GM11168 (cell line): ENCODE results near the gene BMP8A.
"Not testable (repeated sequence)": the region's sequence is repeated elsewhere in the genome, so short reads cannot be mapped to it uniquely, and the experiment has no call there.

Source experiments
- in situ Hi-C: fragments of 300-500 bp; cut with MboI; formaldehyde crosslinking; loops from one replicate; pipeline ENCODE4 v1.12.0; 2022; ENCODE audit warnings: low sequenced_read_pairs; ENCODE audit not compliant: unreplicated experiment

BMP8A gene

DNA sequence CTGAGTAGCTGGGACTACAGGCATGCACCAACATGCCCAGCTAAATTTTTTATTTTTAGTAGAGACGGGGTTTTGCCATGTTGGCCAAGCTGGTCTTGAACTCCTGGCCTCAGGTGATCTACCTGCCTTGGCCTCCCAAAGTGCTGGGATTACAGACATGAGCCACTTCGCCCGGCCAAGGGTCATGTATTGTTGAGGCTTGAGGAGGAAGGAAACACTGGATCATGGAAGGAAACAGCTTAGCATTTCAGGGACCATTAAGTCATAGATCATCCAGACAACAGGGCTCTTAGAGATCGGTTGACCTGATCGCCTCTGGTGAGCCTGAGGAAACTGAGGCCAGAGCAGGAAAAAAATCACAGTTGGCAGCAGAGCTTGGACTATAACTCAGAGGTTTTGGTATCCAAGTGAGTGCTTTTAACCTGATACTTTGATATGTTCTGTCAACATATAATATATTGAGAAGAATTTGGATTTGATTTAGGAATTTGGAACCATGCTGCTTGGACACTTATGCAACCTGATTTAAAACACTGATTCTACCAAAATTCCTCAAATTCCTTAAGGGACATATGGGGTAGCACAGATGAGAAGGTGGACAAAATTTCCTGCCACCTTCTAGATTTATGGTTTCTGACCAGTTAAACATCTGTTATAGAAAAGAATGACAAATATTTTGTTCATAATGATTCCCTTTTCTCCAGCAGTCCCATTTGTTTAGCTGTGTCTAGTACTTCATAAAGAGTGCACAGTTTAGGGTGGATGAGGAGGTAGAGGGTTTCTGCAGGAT is 13.1 kb upstream of the BMP8A start:
- in situ Hi-C loops, result no loop called here

DNA sequence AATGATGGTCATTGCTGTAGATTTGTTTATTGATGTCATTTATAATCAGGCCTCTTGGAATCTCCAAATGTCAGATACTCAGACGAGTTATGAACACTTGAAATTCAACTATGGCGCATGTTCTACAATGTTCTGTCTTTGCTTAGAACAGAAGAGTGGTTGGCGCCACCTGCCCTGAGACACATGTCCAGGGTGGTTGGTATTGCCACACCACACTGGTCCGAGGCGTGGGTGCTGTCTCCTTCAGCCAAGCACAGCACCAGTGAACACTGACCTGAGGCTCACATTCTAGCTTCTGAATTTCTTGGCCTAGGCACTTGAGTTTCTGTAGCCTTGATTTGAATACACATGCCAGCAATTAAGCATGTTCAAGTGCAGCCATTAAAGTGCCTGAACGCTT is 10.1 kb upstream of the BMP8A start:
- in situ Hi-C loops, result no loop called here

DNA sequence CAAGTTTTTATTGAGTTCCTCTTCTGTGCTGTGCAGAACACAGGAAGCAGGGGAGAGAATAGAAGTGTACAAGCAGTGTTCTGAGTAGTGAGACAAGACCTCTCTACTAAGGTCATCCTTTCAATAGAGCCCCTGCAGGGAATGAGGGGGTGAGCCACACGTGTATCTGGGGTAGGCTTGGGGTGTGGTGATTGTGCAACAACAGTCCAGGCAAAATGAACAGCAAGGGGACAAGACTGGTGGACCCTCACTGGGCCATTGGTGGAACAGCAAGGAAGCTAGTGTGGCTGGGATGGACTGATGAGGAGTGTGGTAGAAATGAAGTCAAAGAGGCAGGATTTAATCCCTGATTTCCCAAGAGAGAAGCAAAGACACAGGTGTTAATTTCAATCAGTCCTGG is 8.2 kb upstream of the BMP8A start:
- in situ Hi-C loops, result no loop called here

DNA sequence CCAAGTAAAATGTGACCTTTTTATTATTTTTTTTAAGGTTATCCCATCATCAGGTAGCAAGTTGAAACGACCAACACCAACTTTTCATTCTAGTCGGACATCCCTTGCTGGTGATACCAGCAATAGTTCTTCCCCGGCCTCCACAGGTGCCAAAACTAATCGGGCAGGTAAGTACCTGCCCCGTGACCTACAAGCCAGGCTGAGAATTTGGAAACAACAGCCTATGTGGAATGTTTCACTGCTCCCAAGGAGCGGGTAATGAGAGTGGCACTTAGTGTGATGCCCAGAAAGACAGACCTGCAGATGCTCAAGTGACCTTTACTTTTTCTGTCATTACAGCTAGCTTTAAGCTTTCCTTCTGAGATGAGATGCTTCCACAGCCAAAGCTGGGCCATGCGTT is 6.9 kb upstream of the BMP8A start:
- in situ Hi-C loops, result no loop called here

DNA sequence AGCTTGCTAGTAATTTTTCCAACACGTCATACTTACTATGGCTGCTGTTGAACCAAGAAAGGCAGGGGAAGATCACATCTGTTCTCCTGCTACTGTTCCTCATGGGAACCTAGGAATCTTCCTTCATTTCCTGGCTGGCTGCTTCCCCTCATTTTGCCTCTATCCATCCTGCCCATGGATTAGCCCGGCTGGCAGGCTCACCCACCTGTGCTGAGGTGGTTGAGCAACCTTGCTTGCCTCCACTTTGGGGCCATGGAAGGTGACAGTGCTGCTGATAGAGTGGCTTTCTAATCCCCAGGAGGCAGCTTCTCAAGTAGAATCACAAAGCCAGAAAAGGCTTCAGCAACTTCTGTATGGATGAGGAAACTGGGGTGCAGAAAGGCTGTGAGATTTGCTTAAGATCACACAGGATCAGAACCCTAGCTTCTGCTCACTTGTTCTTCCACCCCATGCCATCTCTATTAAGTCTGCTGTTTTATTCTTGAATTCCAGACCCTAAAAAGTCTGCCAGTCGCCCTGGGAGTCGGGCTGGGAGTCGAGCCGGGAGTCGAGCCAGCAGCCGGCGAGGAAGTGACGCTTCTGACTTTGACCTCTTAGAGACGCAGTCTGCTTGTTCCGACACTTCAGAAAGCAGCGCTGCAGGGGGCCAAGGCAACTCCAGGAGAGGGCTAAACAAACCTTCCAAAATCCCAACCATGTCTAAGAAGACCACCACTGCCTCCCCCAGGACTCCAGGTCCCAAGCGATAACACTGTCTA is 6.2 kb upstream of the BMP8A start:
- in situ Hi-C loops, result no loop called here

DNA sequence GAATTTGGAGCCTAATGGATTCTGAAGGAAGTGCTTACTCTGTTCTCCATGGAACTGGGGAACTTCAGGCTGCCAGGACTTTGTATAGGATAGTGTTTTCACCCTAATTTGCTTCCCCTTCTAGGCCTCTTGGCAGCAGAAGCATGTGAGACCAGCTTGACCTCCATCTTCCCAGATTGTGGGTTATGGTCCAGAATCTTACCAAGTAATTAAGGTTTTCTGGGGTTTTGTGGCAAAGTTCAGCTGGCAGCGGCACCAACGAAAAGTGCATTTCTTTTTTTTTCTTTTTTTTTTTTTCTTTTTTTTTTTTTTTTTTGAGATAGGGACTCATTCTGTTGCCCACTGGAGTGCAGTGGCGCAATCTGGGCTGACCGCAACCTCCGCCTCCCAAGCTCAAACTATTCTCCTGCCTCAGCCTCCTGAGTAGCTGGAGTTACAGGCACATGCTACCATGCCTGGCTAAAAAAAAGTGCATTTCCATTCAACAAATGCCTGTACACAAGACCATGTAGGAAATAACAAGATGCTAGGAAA is 3.4 kb upstream of the BMP8A start:
- in situ Hi-C loops, result no loop called here

DNA sequence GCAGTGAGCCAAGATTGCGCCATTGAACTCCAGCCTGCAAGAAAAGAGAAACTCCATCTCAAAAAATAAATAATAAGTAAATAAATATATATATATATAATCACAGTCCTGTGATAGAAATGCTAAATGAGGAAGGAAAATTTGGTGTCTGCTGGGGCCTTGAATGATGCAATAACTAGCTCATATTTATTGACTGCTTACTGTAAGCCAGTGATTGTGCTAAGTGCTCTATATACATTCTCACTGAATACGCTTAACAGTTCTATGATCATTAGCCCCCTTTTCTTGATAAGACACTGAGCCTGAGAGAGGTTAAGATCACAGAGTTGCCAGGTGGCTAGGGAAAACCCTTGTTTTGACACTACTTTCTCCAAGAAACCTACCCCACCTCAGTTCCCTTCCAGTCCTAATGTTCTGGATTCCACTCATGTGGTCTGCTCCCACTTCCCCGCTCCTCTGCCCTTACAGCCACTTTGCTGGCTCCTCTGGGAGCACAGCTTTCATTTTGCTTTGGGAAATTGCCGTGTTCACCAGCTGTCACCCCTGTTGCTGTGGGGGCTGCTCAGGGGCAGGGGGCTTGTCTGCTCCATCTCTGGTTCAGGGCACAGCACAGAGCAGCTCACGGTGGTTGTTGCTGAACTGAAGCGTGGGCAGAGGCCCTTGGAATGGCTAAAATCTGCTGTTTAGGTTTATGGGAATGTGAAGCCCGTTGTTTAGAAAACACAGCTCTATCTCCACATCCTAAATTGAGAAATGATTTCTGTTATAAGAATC is 2.5 kb upstream of the BMP8A start:
- in situ Hi-C loops, result no loop called here

DNA sequence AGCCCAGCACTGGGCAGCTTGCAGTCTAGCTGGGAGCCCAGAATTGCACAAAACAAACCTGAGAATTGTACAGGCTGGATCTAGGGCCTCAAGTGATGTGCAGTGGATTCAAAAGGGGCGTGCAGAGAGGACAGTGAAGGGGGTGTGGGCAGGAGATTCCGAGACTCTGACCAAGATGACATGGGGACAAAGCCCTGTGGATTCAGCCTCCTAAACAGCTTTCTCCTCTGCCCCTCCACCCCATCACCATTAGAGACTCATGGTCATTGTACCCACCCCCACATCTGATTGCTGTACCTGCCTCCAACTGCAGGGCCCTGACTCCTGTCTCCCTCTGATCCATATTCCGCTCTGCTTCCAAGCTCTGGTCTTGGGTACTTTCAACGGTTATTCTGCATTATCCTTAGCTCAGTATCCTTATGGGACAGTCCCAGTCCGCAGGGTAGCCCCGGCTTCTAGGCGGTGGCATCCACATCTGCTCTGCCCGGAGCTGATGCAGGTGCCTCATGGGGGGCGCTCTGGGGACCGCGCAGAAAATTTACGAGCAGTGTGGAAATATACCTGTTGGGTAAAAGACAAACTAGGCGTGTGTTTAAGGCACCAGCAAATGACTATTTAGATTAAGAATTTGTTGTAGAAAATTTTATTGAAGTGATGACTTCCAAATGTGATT is 1.7 kb upstream of the BMP8A start:
- in situ Hi-C loops, result no loop called here

DNA sequence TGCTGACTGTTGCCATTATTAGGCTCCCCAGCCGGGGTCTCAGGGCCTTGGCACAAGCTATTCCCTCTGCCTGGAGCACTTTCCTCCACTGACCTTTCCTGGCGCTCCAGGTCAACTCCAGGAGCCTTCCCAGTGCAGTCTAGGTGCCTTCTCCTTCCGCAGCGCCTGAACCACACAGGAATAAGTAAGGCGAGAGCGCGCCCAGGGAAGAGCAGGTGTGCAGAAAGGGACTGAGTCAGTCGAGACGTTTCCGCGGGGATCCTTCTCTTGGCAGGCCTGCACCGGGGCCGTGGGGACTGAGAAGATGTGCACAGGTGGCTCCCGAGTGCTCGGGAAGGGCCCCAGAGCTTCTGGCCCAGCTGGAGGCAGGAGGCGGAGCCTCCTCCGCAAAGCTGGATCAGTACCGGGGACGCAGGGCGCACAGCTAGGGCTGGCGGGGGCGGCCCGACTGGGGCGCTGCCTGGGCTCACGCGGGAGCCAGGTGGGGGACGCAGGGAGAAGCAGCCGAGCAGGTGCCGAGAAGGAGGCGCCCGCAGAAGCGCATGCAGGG is 765 bp upstream of the BMP8A start:
- in situ Hi-C loops, result no loop called here

DNA sequence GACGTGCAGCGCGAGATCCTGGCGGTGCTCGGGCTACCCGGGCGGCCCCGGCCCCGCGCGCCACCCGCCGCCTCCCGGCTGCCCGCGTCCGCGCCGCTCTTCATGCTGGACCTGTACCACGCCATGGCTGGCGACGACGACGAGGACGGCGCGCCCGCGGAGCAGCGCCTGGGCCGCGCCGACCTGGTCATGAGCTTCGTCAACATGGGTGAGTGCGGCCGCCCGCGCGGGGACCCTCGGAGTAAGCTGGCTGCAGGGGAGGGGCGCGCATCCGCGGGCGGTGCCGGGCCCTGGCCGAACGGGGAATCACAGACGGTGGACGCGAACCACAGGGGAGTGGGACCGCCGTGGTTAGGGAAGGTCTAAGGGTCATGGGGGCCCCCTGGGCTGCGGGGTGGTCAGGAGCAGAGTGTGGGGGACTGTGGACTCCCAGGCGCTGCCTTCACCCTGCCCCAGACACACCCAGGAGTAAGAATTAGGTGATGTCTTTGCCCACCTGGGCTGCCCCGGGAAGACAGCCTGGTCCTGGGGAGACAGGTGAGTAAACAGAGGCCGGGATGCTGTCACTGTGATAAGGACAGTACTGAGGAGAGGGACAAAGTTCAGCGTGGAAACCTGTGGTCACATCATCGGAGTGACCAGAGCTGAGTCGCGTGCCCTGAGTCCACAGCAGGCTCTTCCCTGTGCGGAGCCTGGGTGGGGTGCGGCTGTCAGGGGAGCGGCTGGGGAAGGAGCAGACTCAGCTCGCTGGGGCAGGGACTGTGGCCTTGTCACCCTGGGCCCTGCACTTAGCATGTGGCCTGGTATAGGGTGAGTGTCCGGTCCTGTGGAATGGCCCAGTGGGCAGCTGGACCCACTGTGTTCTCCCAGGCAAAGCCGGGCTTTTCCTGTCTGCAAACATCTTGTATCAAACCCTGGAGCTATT is 944 bp downstream of the BMP8A start:
- in situ Hi-C loops, result not testable (repeated sequence)

DNA sequence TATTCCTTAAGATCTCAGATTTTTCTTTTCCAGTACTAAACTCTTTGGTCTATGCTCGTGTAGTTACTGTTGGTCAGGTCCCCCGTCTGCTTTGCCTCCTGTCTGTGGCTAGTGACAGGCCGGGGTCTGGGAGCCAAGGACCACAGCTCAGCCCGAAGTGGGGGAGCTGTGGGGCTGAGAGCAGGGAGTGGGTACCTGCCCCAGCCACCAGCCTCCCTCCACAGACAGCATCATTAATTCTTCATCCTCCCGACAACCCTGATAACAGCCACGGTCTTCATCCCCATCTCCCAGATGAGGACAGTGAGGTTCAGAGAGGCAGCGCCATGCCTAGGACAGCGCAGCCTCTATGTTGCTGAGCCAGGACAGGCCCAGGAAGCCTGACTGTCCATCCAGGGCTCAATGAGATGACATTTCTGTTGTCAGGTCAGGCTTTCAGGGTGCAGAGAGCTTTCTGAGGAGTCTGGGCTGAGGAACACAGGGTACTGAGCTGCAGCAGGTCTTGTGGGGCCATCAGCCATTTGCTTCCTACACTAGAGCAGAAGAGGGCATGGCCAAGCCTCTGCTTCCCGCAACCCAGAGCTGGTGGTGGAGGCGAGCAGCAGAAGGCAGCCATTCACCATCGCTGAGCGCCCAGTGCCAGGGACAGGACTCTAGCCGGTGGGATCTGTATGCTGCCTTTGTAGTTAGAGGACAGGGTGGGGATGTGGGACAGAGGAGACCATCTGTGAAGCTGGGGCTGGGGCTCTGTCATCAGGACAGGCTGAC is 1.8 kb downstream of the BMP8A start:
- in situ Hi-C loops, result not testable (repeated sequence)

DNA sequence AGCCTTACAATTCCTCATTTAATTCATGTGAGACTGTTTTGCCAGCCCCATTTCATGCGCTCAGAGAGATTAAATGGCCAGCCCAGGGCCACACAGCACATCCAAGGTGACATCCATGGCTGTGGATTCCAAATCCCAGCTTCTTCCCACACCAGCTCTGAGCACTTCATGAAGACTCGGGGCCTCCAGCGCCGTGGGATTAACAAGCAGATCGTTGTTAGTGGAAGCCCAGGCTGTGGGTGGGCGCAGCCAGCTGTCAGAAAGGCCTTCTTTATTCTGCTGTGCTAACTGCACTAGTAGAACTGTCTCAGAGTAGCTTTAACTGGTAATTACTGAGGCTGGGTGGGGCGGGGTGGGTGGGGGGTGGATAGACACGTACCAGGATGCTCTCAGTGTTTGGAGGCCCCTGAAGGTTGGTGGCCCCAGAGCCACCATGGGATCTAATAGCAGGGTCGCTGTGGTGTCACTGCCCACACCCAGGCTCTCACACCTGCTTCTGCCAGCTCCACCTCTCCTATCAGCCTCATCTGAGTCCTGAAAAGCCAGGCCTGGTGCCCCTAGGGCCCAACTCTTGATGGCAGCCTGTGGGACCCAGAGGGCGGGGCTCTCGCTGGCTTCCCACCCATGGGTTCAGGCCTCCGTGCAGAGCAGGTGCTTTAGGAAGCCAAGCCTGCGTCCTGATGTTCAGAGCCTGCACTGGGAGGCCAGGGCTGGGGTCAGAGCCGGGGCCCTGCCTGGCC is 3.4 kb downstream of the BMP8A start:
- in situ Hi-C loops, result loop anchor here (5.0 kb wide), 1 partner anchor 292 kb away; the partner anchor contains the start of gene BMP8B

DNA sequence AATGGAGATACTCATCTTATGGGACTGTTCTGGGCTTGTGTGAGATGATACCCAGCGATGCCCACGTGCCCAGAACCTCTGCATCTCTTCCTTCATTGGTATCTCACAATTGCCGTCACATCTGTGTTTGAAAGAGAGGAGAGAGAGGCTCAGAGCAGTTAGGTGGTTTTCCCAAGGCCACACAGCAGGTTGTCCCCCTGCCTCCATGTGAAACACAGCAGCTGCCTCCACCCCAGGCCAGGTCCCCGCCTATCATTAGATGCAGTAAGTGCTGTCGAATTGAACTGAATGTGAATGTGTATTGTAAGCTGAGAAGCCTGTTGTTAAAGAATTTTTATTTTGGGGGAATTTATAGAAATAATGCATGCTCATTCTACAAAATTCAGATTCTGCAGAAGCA is 5.1 kb downstream of the BMP8A start:
- in situ Hi-C loops, result loop anchor here (5.0 kb wide), 1 partner anchor 291 kb away; the partner anchor contains the start of gene BMP8B

DNA sequence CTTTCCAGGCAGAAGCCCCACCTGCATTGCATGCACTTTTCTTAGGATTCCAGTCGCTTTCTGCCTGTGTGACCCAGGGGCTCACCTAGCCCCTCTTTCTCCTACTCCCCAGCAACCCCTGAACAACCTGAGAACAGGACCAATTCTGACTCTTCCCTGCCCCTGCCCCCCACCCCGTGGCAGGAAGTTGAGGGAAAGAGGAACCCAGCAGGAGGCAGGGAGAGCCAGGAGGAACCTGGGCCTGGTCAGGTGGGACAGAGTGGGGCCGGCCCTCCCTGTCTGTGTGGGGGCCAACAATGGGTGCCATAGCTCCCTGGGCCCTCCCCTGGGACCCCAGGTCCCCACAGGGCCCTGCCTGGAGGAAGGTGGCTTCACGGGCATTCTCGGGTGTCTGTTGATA is 6.1 kb downstream of the BMP8A start:
- in situ Hi-C loops, result loop anchor here (5.0 kb wide), 1 partner anchor 290 kb away; the partner anchor contains the start of gene BMP8B

DNA sequence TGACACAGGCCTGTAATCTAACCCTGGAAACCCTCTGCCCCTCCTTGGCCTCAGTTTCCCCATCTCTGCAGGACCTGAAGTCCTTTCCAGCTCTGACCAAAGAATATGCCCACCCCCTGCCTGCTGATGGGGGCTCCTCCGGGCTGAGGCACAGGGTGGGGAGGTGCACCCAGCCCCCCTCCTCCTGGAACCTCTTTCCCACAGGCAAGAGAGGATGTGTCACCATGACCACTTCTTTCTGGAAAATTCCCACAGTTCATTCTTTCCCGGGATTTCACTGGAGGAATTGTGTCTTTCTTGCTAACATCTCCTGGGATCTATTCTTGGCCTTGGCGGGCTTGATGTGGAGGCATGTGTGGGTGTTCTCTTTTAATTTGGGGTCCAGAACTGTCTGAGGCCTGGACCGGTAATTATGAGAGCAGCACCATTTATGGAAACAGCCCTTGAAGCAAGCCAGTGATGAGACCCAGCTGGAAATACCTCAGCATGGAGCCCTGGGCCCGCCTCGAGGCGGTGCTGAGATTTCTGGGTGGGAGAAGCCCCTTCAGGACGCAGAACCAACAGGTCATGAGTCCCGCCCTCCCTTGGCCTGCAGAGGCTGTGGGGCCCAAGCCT is 6.8 kb downstream of the BMP8A start:
- in situ Hi-C loops, result loop anchor here (5.0 kb wide), 1 partner anchor 289 kb away; the partner anchor contains the start of gene BMP8B

DNA sequence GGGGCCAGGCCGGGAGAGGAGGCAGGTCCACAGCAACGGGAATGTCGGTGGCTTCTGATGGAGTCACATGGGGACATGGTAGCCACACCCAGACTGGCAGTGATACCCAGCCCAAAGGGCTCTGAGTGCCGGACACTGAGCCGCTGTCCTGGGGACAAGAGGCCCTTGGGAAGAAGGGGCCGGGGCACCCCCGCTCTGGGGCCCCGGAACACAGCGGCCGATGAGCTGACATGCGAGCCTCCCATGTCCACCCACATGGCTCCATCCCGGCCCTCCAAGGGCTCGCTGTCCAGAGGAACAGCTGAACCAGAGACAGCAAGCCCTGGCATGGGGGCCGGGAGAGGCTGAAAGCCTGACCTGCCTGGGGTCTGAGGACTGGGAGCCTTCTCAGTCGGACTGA is 7.4 kb downstream of the BMP8A start:
- in situ Hi-C loops, result loop anchor here (5.0 kb wide), 1 partner anchor 288 kb away; the partner anchor contains the start of gene BMP8B

DNA sequence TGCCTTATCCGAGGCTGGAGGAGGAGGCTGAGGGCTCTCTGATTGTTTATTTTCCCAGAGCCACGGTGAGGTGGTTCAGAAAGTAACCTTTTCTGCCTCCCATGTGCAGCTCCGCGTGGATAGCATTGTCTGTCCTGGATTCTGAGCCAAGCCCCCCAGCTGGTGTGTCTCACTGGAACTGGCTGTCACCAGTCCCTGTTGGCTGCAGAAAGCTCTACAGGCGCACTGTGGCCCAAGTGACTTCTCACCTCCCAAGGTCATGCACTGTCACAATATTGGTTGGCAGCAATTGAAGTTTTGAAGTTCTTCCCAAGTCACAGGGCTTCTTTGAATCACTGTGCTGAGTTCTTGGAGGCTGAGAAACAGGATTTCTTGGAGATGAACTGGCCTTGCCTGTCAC is 8.2 kb downstream of the BMP8A start:
- in situ Hi-C loops, result loop anchor here (5.0 kb wide), 1 partner anchor 288 kb away; the partner anchor contains the start of gene BMP8B
